Measurements from ENCODE around the gene LIM2.

- TF ChIP-seq CTCF (conservative IDR thresholded peaks at IDR 0.05) (no peak), EZH2 (IDR thresholded peaks at IDR 0.05; ENCODE audit: low read depth) (no peak)
Measured at GRCh38 chr19:51434456-51434855, 46.7 kb upstream of the LIM2 start.

Data from PC-9 (cell line).